Testis (tissue), 2 donors: ENCODE data around the gene HIPK4.

ENCODE experiments used
- POLR2A ChIP-seq: fragments of 450-650 bp; IDR thresholded peaks from one replicate; pipeline ENCODE4 v1.6.1; 2017; ENCODE audit warnings: antibody characterized with exemption, mild to moderate bottlenecking, moderate library complexity
- TF ChIP-seq, protein P1 (sequence below), 3 experiments: fragments of 450-650 bp in 2 of 3; fragments of 200-600 bp in 1 of 3; sonication (generic) in 1 of 3; IDR thresholded peaks; one replicate each; pipeline ENCODE4 v1.5.1; 2016 to 2019; ENCODE audit warnings: antibody characterized with exemption in 3 of 3, mild to moderate bottlenecking in 2 of 3, moderate library complexity in 1 of 3

DNA sequence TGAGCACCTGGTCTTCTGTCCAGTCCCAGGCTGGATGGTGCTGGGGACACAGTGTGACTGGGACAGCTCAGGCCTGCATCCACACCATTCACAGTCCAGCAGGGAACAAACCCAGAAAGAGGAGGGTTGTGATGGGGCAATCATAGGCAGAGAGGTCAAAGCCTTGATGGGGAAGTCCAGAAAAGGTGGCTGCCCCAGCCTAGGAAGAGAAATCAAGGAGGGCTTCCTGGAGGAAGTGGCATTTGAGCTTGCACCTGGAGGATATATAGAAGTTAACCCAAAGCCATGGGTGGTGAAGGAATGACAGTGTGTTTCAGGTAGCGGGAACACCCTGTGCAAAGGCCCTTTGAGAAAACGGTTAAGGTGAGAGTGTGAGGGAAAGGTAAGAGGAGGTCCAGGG is 25.8 kb upstream of the HIPK4 start:
- TF ChIP-seq, protein P1, sequence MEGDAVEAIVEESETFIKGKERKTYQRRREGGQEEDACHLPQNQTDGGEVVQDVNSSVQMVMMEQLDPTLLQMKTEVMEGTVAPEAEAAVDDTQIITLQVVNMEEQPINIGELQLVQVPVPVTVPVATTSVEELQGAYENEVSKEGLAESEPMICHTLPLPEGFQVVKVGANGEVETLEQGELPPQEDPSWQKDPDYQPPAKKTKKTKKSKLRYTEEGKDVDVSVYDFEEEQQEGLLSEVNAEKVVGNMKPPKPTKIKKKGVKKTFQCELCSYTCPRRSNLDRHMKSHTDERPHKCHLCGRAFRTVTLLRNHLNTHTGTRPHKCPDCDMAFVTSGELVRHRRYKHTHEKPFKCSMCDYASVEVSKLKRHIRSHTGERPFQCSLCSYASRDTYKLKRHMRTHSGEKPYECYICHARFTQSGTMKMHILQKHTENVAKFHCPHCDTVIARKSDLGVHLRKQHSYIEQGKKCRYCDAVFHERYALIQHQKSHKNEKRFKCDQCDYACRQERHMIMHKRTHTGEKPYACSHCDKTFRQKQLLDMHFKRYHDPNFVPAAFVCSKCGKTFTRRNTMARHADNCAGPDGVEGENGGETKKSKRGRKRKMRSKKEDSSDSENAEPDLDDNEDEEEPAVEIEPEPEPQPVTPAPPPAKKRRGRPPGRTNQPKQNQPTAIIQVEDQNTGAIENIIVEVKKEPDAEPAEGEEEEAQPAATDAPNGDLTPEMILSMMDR (IDR thresholded peaks at IDR 0.05) = no peak
- no peak for TF ChIP-seq POLR2A
